Activated CD8-positive, alpha-beta T cell treated with anti-CD3 and anti-CD28 coated beads for 36 hours (primary cell): ENCODE data around the gene FMNL2. TPM values are rescaled to one million over a fixed set of nuclear protein-coding genes. Genes with fewer than 3 reads are reported as not detected.

Experiments used
- ATAC-seq: fragments of 200-7000 bp; cut with Tn5 transposase; one replicate; pipeline ENCODE4 v1.10.0; 2021; ENCODE audit warnings: mild to moderate bottlenecking, moderate library complexity
- CTCF ChIA-PET: fragments of 350-600 bp; sonication (Branson Sonifier 250); formaldehyde crosslinking; loops from one replicate; lab custom pipeline; 2021; ENCODE audit warnings: antibody characterized with exemption; lab: Charles Lee
- POLR2A ChIA-PET: fragments of 350-600 bp; sonication (Branson Sonifier 250); formaldehyde crosslinking; loops from one replicate; lab custom pipeline; 2021; ENCODE audit warnings: antibody characterized with exemption; lab: Charles Lee
- DNase-seq: peaks from one replicate; pipeline ENCODE4 v3.0.0-alpha.2; 2020
- H3K27ac Mint-ChIP-seq: one replicate; pipeline ENCODE4 v1.8.0; 2021; ENCODE audit warnings: mild to moderate bottlenecking, mixed read lengths
- H3K27me3 Mint-ChIP-seq: one replicate; pipeline ENCODE4 v1.8.0; 2021; ENCODE audit warnings: mixed read lengths
- H3K36me3 Mint-ChIP-seq: one replicate; pipeline ENCODE4 v1.8.0; 2021; ENCODE audit warnings: low read depth, mixed read lengths
- H3K4me1 Mint-ChIP-seq: one replicate; pipeline ENCODE4 v1.8.0; 2021; ENCODE audit warnings: low read depth, mixed read lengths
- H3K4me3 Mint-ChIP-seq: one replicate; pipeline ENCODE4 v1.8.0; 2021; ENCODE audit warnings: mild to moderate bottlenecking, moderate library complexity, mixed read lengths
- H3K9me3 Mint-ChIP-seq: one replicate; pipeline ENCODE4 v1.8.0; 2021; ENCODE audit warnings: mixed read lengths
- intact Hi-C: fragments of 100-400 bp; cut with micrococcal nuclease; formaldehyde crosslinking; loops from one replicate; pipeline ENCODE4 v1.10.0; 2022
- total RNA-seq, 2 experiments: library from RNA; stranded (reverse); gene quantifications; one replicate each; pipeline ENCODE4 v1.2.3, GENCODE V29; 2021
- TF ChIP-seq, protein P1 (sequence below): fragments of 200-600 bp; IDR thresholded peaks from one replicate; pipeline ENCODE4 v1.8.0; 2022; ENCODE audit warnings: antibody characterized with exemption, mild to moderate bottlenecking

FMNL2 gene
- total RNA-seq, 2 experiments from 2014 or later = 1.1 TPM

DNA sequence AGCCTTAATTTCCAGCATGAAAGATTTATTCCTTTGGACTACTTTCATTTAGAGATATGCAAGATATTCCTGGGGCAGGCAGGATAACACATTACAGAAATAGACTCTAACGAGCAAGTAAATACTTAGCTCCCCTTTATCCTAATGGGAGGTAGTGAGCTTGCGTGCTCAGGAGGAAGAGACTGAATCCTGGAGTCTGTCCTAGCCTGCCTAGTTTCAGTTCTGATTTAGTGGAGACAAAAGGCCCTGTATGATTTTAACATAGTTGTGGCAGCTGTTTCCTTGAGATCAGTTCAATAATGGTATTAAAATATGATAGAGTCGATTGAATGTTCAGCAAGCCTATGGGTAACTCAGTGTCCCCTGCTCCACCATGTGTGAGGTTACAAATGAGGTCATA, 109.5 kb downstream of the FMNL2 start:
- Mint-ChIP-seq H3K9me3 (no peaks in the 10 kb centered on the region), H3K4me1 (no peaks in the 10 kb centered on the region), H3K27me3 (peaks cover 7% of the 10 kb centered on the region), H3K27ac (no peak overlapping the region), H3K4me3 (no peak overlapping the region), H3K36me3 (no peaks in the 10 kb centered on the region)
- ATAC-seq (no peak), DNase-seq (no peak)
- ChIA-PET POLR2A (interaction anchor here (0.6 kb wide), 1 partner anchor 105 kb away, joined by 3 read pairs; no protein-coding TSS in a partner anchor), CTCF (interaction anchor here (0.6 kb wide), 1 partner anchor 61 kb away, joined by 3 read pairs; no protein-coding TSS in a partner anchor)
- TF ChIP-seq, protein P1, sequence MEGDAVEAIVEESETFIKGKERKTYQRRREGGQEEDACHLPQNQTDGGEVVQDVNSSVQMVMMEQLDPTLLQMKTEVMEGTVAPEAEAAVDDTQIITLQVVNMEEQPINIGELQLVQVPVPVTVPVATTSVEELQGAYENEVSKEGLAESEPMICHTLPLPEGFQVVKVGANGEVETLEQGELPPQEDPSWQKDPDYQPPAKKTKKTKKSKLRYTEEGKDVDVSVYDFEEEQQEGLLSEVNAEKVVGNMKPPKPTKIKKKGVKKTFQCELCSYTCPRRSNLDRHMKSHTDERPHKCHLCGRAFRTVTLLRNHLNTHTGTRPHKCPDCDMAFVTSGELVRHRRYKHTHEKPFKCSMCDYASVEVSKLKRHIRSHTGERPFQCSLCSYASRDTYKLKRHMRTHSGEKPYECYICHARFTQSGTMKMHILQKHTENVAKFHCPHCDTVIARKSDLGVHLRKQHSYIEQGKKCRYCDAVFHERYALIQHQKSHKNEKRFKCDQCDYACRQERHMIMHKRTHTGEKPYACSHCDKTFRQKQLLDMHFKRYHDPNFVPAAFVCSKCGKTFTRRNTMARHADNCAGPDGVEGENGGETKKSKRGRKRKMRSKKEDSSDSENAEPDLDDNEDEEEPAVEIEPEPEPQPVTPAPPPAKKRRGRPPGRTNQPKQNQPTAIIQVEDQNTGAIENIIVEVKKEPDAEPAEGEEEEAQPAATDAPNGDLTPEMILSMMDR = no peak
- intact Hi-C loops = no loop called here

DNA sequence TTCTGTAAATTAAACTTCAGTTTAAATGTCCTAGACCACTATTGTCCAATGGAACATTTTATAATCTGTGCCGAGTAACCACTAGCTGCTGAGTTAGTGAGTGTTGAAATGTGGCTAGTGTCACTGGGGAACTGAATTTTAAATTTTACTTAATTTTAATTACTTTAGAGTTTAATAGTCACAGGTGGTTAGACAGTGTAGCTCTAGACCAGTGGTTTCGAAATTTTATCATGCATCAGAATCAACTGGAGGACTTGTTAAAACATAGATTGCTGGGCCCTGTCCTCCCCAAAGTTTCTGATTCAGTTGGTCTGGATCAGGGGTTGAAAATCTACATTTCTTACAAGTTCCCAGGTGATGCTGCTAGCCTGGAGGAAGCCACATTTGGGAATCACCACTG, 110.4 kb downstream of the FMNL2 start:
- H3K9me3 Mint-ChIP-seq = no peaks in the 10 kb centered on the region
- no peak overlapping the region for H3K27ac Mint-ChIP-seq
- intact Hi-C loops = no loop called here
- DNase-seq (no peak), ATAC-seq (no peak)
- TF ChIP-seq, protein P1 = no peak
- H3K36me3 Mint-ChIP-seq = no peaks in the 10 kb centered on the region
- ChIA-PET POLR2A (no interaction called here), CTCF (no interaction called here)
- peaks cover 6% of the 10 kb centered on the region for H3K27me3 Mint-ChIP-seq
- no peaks in the 10 kb centered on the region for H3K4me1 Mint-ChIP-seq
- no peak overlapping the region for H3K4me3 Mint-ChIP-seq

DNA sequence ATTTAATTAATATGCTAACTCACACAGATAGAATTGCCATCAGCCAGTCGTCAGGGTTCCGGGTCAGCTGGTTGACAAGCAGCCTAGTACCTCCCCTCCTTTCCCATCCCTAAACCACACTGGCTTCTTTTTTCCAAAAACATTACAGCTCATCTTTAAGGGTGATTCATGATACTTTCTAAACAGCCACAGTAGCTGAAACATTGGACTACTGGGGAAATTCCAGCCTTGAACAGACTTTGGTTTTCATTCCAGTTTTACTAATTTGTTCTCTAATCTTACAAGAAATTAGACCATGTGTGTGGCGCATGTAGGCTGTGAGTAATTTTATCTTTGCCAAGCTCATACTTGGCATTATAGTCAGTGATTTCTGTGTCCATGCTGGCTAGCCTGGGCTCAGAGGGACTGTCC, 110.8 kb downstream of the FMNL2 start:
- Mint-ChIP-seq H3K27me3 (peaks cover 5% of the 10 kb centered on the region), H3K9me3 (no peaks in the 10 kb centered on the region), H3K4me1 (no peaks in the 10 kb centered on the region), H3K27ac (no peak overlapping the region), H3K36me3 (no peaks in the 10 kb centered on the region), H3K4me3 (no peak overlapping the region)
- intact Hi-C loops = no loop called here
- DNase-seq (no peak), ATAC-seq (no peak)
- POLR2A ChIA-PET = no interaction called here
- TF ChIP-seq, protein P1 = no peak
- CTCF ChIA-PET = no interaction called here

DNA sequence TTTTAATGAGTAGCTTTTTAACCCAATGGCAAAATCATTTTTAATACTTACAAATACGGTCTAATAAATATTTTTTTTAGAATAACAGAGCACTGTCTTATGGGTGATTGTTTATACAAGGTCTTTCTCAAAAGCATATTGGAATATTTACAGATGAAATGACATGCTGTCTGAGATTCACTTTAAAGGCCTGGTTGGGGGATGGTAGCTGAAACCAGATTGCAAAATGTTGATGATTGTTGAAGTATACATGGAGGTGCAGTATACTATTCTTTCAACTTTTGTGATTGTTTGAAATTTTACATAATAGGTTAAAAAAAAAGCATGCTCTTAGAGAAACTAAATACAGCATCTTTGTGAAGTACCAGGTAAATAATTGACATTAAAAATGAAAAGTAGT, 111.2 kb downstream of the FMNL2 start:
- Mint-ChIP-seq H3K27me3 (peaks cover 5% of the 10 kb centered on the region), H3K4me3 (no peak overlapping the region), H3K36me3 (no peaks in the 10 kb centered on the region), H3K9me3 (no peaks in the 10 kb centered on the region), H3K27ac (no peak overlapping the region), H3K4me1 (no peaks in the 10 kb centered on the region)
- intact Hi-C loops = no loop called here
- POLR2A ChIA-PET = no interaction called here
- CTCF ChIA-PET = no interaction called here
- TF ChIP-seq, protein P1 = no peak
- no peak for ATAC-seq
- DNase-seq = no peak

DNA sequence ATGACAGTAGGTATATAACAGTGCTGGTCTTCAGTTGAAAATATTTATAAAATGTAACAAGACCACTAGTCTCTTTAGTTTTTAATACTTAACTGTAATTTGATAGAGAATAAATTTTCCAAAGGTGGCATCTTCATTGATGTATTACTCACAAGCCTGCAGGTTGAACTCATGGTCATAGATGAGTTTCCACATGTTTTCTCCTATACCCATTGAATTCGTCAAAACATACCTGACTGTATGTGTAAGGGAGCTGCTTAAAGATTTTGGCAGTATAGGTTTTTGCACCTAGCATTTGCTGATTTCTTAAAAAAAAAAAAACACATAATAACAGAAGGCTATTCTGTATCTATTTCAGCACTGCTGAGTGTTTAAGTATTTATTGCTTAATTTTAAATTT, 112.9 kb downstream of the FMNL2 start:
- DNase-seq = no peak
- TF ChIP-seq, protein P1 = no peak
- intact Hi-C loops = no loop called here
- ATAC-seq = no peak
- no peak overlapping the region for H3K4me3 Mint-ChIP-seq
- H3K27me3 Mint-ChIP-seq = peaks cover 6% of the 10 kb centered on the region
- no peaks in the 10 kb centered on the region for H3K4me1 Mint-ChIP-seq
- H3K9me3 Mint-ChIP-seq = no peaks in the 10 kb centered on the region
- POLR2A ChIA-PET = no interaction called here
- no peaks in the 10 kb centered on the region for H3K36me3 Mint-ChIP-seq
- CTCF ChIA-PET = interaction anchor here (1.3 kb wide), 1 partner anchor 188 kb away, joined by 4 read pairs; no protein-coding TSS in a partner anchor
- no peak overlapping the region for H3K27ac Mint-ChIP-seq
